A549 (cell line): ENCODE results near the gene CPEB2. TPM values are rescaled to one million over a fixed set of nuclear protein-coding genes. Genes with fewer than 3 reads are reported as not detected.

Experiments
- ATAC-seq, 2 experiments: fragments of 200-7000 bp in 1 of 2; fragments of >200 bp in 1 of 2; cut with Nextera tagmentation in 1 of 2; cut with Tn5 transposase in 1 of 2; 3 replicates each; pipeline versions ENCODE4 v1.8.0 to v1.9.1; 2018 to 2020; ENCODE audit warnings: mild to moderate bottlenecking in 1 of 2, moderate library complexity in 1 of 2
- CTCF ChIA-PET: fragments of 300-600 bp; sonication (Branson Sonifier 250); formaldehyde crosslinking; extraction: SDS; loops from one replicate; lab custom pipeline; 2021; ENCODE audit warnings: antibody characterized with exemption, inconsistent platforms; lab: Yijun Ruan, JAX
- POLR2A ChIA-PET: fragments of 350-600 bp; formaldehyde crosslinking; extraction: SDS; loops from one replicate; lab custom pipeline; 2021; ENCODE audit warnings: antibody characterized with exemption, inconsistent platforms; lab: Yijun Ruan, JAX
- DNase-seq, 2 experiments: peaks; one replicate each; pipeline versions ENCODE4 v3.0.0 to v3.0.0-alpha.2; 2011 to 2016; ENCODE audit warnings: low read depth in 1 of 2, low spot score in 1 of 2
- FAIRE-seq: peaks from 2 replicates; lab custom pipeline; 2011; peaks lifted over from hg19 to GRCh38; lab: Jason Lieb, UNC
- H3K27ac ChIP-seq, 2 experiments: fragments of >200 bp; sonication (Bioruptor Twin); formaldehyde crosslinking; 3 replicates each; pipeline ENCODE4 v1.5.1; 2016 to 2017
- H3K4me1 ChIP-seq: fragments of >200 bp; sonication (Bioruptor Twin); formaldehyde crosslinking; 3 replicates; pipeline ENCODE4 v1.6.1; 2016
- H3K4me2 ChIP-seq: fragments of >200 bp; sonication (Bioruptor Twin); formaldehyde crosslinking; 3 replicates; pipeline ENCODE4 v1.6.1; 2016
- H3K4me3 ChIP-seq: fragments of >200 bp; sonication (Bioruptor Twin); formaldehyde crosslinking; 3 replicates; pipeline ENCODE4 v1.5.1; 2016
- H3K9me3 ChIP-seq: fragments of >200 bp; sonication (Bioruptor Twin); formaldehyde crosslinking; 3 replicates; pipeline ENCODE4 v1.6.1; 2016
- CBX2 ChIP-seq: fragments of 200-600 bp; sonication (generic); IDR thresholded peaks from 2 replicates; pipeline ENCODE4 v1.6.1; 2016; ENCODE audit warnings: low read depth, mild to moderate bottlenecking, borderline replicate concordance
- CEBPB ChIP-seq, 2 experiments: fragments of >200 bp in 1 of 2; sonication (Bioruptor Twin) in 1 of 2; formaldehyde crosslinking in 1 of 2; IDR thresholded peaks; 2 replicates each; pipeline ENCODE4 v1.6.1; 2012 to 2016
- CTCF ChIP-seq: fragments of >200 bp; sonication (Bioruptor Twin); formaldehyde crosslinking; IDR thresholded peaks from 3 replicates; pipeline ENCODE4 v1.5.1; 2016
- EHMT2 ChIP-seq: fragments of 200-600 bp; sonication (generic); IDR thresholded peaks from 2 replicates; pipeline ENCODE4 v1.6.1; 2016; ENCODE audit warnings: antibody characterized with exemption, low read depth, mild to moderate bottlenecking, moderate library complexity
- FOSB ChIP-seq: fragments of 250-450 bp; sonication (Bioruptor Pico); IDR thresholded peaks from 2 replicates; pipeline ENCODE4 v1.5.0; 2020; ENCODE audit warnings: mild to moderate bottlenecking, moderate library complexity
- JUN ChIP-seq, 2 experiments: fragments of >200 bp; sonication (Bioruptor Twin); formaldehyde crosslinking; IDR thresholded peaks; 2 replicates in 1 of 2; 3 replicates in 1 of 2; pipeline ENCODE4 v1.6.1; 2016 to 2017
- JUNB ChIP-seq: fragments of >200 bp; sonication (Bioruptor Twin); formaldehyde crosslinking; IDR thresholded peaks from 2 replicates; pipeline ENCODE4 v1.6.1; 2016
- KDM1A ChIP-seq: fragments of 200-600 bp; sonication (generic); IDR thresholded peaks from 2 replicates; pipeline ENCODE4 v1.6.1; 2016; ENCODE audit warnings: low read depth, mild to moderate bottlenecking
- MAX ChIP-seq: IDR thresholded peaks from 2 replicates; pipeline ENCODE4 v1.6.1; 2012
- NR3C1 ChIP-seq: fragments of >200 bp; sonication (Bioruptor Twin); formaldehyde crosslinking; IDR thresholded peaks from 3 replicates; pipeline ENCODE4 v1.6.1; 2017
- PHF8 ChIP-seq: fragments of 200-600 bp; sonication (generic); IDR thresholded peaks from 2 replicates; pipeline ENCODE4 v1.6.1; 2016; ENCODE audit warnings: low read depth, mild to moderate bottlenecking, antibody characterized with exemption, moderate library complexity, borderline replicate concordance
- POLR2AphosphoS2 ChIP-seq: conservative IDR thresholded peaks from 2 replicates; pipeline ENCODE4 v1.6.1; 2012; ENCODE audit warnings: low read length, improper control_type of control experiment, inconsistent platforms
- RAD21 ChIP-seq, 2 experiments: fragments of >200 bp in 1 of 2; sonication (Bioruptor Twin) in 1 of 2; formaldehyde crosslinking in 1 of 2; IDR thresholded peaks in 1 of 2; conservative IDR thresholded peaks in 1 of 2; 2 replicates in 1 of 2; 3 replicates in 1 of 2; pipeline ENCODE4 v1.6.1; 2012 to 2018; ENCODE audit warnings: inconsistent platforms in 1 of 2
- RARB ChIP-seq: fragments of 250-450 bp; sonication (Bioruptor Pico); IDR thresholded peaks from 2 replicates; pipeline ENCODE4 v1.8.0; 2021; ENCODE audit warnings: mild to moderate bottlenecking, moderate library complexity
- RFX5 ChIP-seq: fragments of 450-650 bp; IDR thresholded peaks from 2 replicates; pipeline ENCODE4 v1.7.1; 2014; ENCODE audit warnings: antibody characterized with exemption, mild to moderate bottlenecking, moderate library complexity
- RNF2 ChIP-seq: fragments of 200-600 bp; sonication (generic); IDR thresholded peaks from 2 replicates; pipeline ENCODE4 v1.6.1; 2016; ENCODE audit warnings: low read depth, mild to moderate bottlenecking, antibody characterized with exemption, moderate library complexity, borderline replicate concordance
- SMC3 ChIP-seq: fragments of >200 bp; sonication (Bioruptor Twin); formaldehyde crosslinking; IDR thresholded peaks from 3 replicates; pipeline ENCODE4 v1.6.1; 2018; ENCODE audit warnings: inconsistent platforms
- ZNF302 ChIP-seq: fragments of 250-450 bp; sonication (Bioruptor Pico); IDR thresholded peaks from 2 replicates; pipeline ENCODE4 v1.9.0; 2021; ENCODE audit warnings: inconsistent platforms, mild to moderate bottlenecking, moderate library complexity
- WGBS: methylation state at CpG from one replicate; pipeline ENCODE4 v1.1.6; 2017; ENCODE audit errors: missing lambda C conversion rate; 5-methylcytosine and 5-hydroxymethylcytosine counted together
- polyA plus RNA-seq, 4 experiments: library from polyadenylated mRNA; depleted of rRNA in 3 of 4; stranded (reverse); fragments of >200 nt; fragmentation: RNase III in 1 of 4; extraction: RNeasy Plus Mini Kit Qiagen cat#74134 plus additional on column Dnase treatment in 1 of 4; gene quantifications; 2 replicates in 3 of 4; 3 replicates in 1 of 4; pipeline ENCODE4 v1.2.3, GENCODE V29; 2011 to 2017
- TF ChIP-seq, protein P1 (sequence below): fragments of 150-350 bp; IDR thresholded peaks from 2 replicates; pipeline ENCODE4 v1.6.1; 2014; ENCODE audit warnings: low read depth, mild to moderate bottlenecking, low read length
- TF ChIP-seq, protein P2 (sequence below): IDR thresholded peaks from 2 replicates; pipeline ENCODE4 v1.6.1; 2012
- TF ChIP-seq, protein P3 (sequence below): IDR thresholded peaks from 2 replicates; pipeline ENCODE4 v1.6.1; 2012; ENCODE audit warnings: low read depth, borderline replicate concordance

The CPEB2 gene
- polyA plus RNA-seq, 2 of the 4 experiments (the other 2 are of a cell fraction), result 16.2 to 16.8 TPM

DNA sequence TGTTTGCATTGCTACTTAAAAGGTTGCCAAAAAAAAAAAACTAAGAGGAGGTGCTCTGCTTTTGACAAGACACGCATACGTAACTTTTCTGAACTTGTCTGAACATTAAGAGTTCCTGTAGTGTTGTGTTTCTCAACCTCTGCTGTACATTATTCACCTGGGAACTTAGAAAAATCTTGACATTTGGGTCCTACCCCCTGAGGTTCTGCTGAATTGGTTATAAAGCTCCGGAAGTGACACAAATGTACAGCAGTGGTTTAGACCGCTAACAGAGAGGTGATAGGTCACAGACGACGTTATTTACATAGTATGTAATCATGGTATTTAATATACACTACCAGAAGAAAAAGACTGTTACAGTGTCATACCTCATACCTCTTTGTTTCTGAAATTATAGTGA is 61.1 kb downstream of the CPEB2 start:
- no peak for TF ChIP-seq FOSB (CRISPR knock-in tag)
- TF ChIP-seq RFX5, result no peak
- TF ChIP-seq EHMT2, result no peak
- TF ChIP-seq RAD21 (conservative IDR thresholded peaks at IDR 0.05 in 1 of 2, IDR thresholded peaks at IDR 0.05 in 1 of 2), result no peak
- TF ChIP-seq, all 56 proteins: peak for 0
- no peak for ATAC-seq
- WGBS, result 87% methylated on average over 6 of the region's 6 CpGs
- no peaks in the 10 kb centered on the region for H3K9me3 ChIP-seq
- no peak overlapping the region for H3K4me2 ChIP-seq
- no peak for FAIRE-seq
- H3K4me1 ChIP-seq, result no peaks in the 10 kb centered on the region
- no peak for DNase-seq
- CTCF ChIA-PET, result no interaction called here
- POLR2A ChIA-PET, result no interaction called here
- H3K27ac ChIP-seq, result no peak overlapping the region
- no peak overlapping the region for H3K4me3 ChIP-seq

GRCh38 chr4:15065516-15065915 is 63.2 kb downstream of the CPEB2 start:
- 91% methylated on average over 5 of the region's 5 CpGs for WGBS
- TF ChIP-seq ZNF302 (CRISPR knock-in tag), result no peak
- TF ChIP-seq FOSB (CRISPR knock-in tag), result no peak
- no peak for TF ChIP-seq SMC3
- TF ChIP-seq JUN (IDR thresholded peaks at IDR 0.05), result no peak
- no peak for TF ChIP-seq RNF2
- TF ChIP-seq, protein P1, sequence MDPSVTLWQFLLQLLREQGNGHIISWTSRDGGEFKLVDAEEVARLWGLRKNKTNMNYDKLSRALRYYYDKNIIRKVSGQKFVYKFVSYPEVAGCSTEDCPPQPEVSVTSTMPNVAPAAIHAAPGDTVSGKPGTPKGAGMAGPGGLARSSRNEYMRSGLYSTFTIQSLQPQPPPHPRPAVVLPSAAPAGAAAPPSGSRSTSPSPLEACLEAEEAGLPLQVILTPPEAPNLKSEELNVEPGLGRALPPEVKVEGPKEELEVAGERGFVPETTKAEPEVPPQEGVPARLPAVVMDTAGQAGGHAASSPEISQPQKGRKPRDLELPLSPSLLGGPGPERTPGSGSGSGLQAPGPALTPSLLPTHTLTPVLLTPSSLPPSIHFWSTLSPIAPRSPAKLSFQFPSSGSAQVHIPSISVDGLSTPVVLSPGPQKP, result no peak
- TF ChIP-seq RARB (CRISPR knock-in tag), result no peak
- TF ChIP-seq, protein P2, sequence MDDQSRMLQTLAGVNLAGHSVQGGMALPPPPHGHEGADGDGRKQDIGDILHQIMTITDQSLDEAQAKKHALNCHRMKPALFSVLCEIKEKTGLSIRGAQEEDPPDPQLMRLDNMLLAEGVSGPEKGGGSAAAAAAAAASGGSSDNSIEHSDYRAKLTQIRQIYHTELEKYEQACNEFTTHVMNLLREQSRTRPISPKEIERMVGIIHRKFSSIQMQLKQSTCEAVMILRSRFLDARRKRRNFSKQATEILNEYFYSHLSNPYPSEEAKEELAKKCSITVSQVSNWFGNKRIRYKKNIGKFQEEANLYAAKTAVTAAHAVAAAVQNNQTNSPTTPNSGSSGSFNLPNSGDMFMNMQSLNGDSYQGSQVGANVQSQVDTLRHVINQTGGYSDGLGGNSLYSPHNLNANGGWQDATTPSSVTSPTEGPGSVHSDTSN, result no peak
- no peak for DNase-seq
- Histone ChIP-seq H3K27ac (no peak overlapping the region), H3K9me3 (no peaks in the 10 kb centered on the region), H3K4me3 (no peak overlapping the region), H3K4me2 (no peak overlapping the region), H3K4me1 (no peaks in the 10 kb centered on the region)
- ATAC-seq, result 0 out of 6 replicates have a peak, but pooled peaks of 1 of the 2 experiments have one; percentile 30
- POLR2A ChIA-PET, result no interaction called here
- FAIRE-seq, result no peak
- CTCF ChIA-PET, result no interaction called here

DNA sequence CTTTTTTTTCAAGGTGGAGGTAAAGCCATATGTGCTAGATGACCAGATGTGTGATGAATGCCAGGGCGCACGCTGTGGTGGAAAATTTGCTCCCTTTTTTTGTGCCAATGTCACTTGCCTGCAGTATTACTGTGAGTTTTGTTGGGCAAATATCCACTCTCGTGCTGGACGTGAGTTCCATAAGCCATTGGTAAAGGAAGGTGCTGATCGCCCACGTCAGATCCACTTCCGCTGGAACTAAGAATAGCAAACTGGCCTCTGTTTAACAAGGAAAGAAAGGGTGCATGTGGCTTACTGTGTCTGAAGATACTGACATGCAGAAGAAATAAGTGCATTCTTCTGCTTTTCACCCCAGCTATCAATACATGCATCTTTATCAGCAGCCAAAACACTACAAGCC is 63.9 kb downstream of the CPEB2 start:
- ATAC-seq (no peak), DNase-seq (no peak), FAIRE-seq (no peak)
- no peak for TF ChIP-seq CTCF
- TF ChIP-seq KDM1A, result no peak
- TF ChIP-seq, protein P1, result no peak
- no peak for TF ChIP-seq EHMT2
- TF ChIP-seq NR3C1, result no peak
- TF ChIP-seq CEBPB (IDR thresholded peaks at IDR 0.05), result no peak
- TF ChIP-seq RFX5, result no peak
- no peak for TF ChIP-seq POLR2AphosphoS2
- TF ChIP-seq PHF8, result no peak
- TF ChIP-seq, protein P3, sequence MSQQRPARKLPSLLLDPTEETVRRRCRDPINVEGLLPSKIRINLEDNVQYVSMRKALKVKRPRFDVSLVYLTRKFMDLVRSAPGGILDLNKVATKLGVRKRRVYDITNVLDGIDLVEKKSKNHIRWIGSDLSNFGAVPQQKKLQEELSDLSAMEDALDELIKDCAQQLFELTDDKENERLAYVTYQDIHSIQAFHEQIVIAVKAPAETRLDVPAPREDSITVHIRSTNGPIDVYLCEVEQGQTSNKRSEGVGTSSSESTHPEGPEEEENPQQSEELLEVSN, result no peak
- no peak for TF ChIP-seq MAX
- no peak for TF ChIP-seq CBX2
- TF ChIP-seq JUNB, result no peak
- WGBS, result 94% methylated on average over 7 of the region's 7 CpGs
- H3K4me3 ChIP-seq, result no peak overlapping the region
- no peaks in the 10 kb centered on the region for H3K9me3 ChIP-seq
- no peak overlapping the region for H3K4me2 ChIP-seq
- ChIA-PET CTCF (no interaction called here), POLR2A (no interaction called here)
- no peak overlapping the region for H3K27ac ChIP-seq
- H3K4me1 ChIP-seq, result no peaks in the 10 kb centered on the region
